PC-3 (cell line): ENCODE results near the gene PLK4. TPM values are rescaled to one million over a fixed set of nuclear protein-coding genes. Genes with fewer than 3 reads are reported as not detected.
"Not testable (repeated sequence)": the region's sequence is repeated elsewhere in the genome, so short reads cannot be mapped to it uniquely, and the experiment has no call there.

Experiments
- ATAC-seq: fragments of 200-7000 bp; cut with Tn5 transposase; 2 replicates; pipeline ENCODE4 v1.9.1; 2020; ENCODE audit warnings: mild to moderate bottlenecking, moderate library complexity
- BruUV-seq: library from RNA; stranded (reverse); fragments of 400-500 nt; replicated peaks from 2 replicates; lab custom pipeline; 2021; lab: Mats Ljungman, UMichigan
- CTCF ChIA-PET: fragments of 300-600 bp; sonication (Branson Sonifier 250); formaldehyde crosslinking; loops from one replicate; lab custom pipeline; 2022; ENCODE audit warnings: antibody characterized with exemption; lab: Charles Lee
- POLR2A ChIA-PET: fragments of 300-600 bp; sonication (Branson Sonifier 250); formaldehyde crosslinking; loops from one replicate; lab custom pipeline; 2022; ENCODE audit warnings: antibody characterized with exemption; ENCODE audit not compliant: unreplicated experiment; lab: Charles Lee
- DNase-seq: peaks from one replicate; pipeline ENCODE4 v3.0.0-alpha.2; 2015
- H2AFZ ChIP-seq: fragments of 300-600 bp; sonication (generic); 2 replicates; pipeline ENCODE4 v1.6.0; 2016; ENCODE audit warnings: antibody characterized with exemption, low read length
- H3F3A ChIP-seq: fragments of 300-600 bp; sonication (generic); one replicate; pipeline ENCODE4 v1.6.0; 2017; ENCODE audit warnings: antibody characterized with exemption, low read length, control low read depth, mild to moderate bottlenecking; ENCODE audit not compliant: unreplicated experiment
- H3K27ac ChIP-seq: fragments of 300-600 bp; sonication (generic); 2 replicates; pipeline ENCODE4 v1.5.1; 2016; ENCODE audit warnings: mild to moderate bottlenecking, low read length
- H3K27me3 ChIP-seq: fragments of 300-600 bp; sonication (generic); 2 replicates; pipeline ENCODE4 v1.6.1; 2016; ENCODE audit warnings: low read length, mixed read lengths
- H3K36me3 ChIP-seq: fragments of 300-600 bp; sonication (generic); 2 replicates; pipeline ENCODE4 v1.6.1; 2016; ENCODE audit warnings: low read depth, mixed run types, low read length, mixed read lengths
- H3K4me1 ChIP-seq: fragments of 300-600 bp; sonication (generic); 2 replicates; pipeline ENCODE4 v1.5.1; 2016; ENCODE audit warnings: low read length; ENCODE audit not compliant: insufficient read depth
- H3K4me2 ChIP-seq: fragments of 300-600 bp; sonication (generic); 2 replicates; pipeline ENCODE4 v1.6.0; 2016; ENCODE audit warnings: low read length
- H3K4me3 ChIP-seq: fragments of 300-600 bp; sonication (generic); 2 replicates; pipeline ENCODE4 v1.5.1; 2016; ENCODE audit warnings: mild to moderate bottlenecking, low read length, mixed read lengths
- H3K79me2 ChIP-seq: fragments of 300-600 bp; sonication (generic); 2 replicates; pipeline ENCODE4 v1.6.1; 2017; ENCODE audit warnings: low read length, mixed read lengths
- H3K9ac ChIP-seq: fragments of 300-600 bp; sonication (generic); 2 replicates; pipeline ENCODE4 v1.6.0; 2016; ENCODE audit warnings: mild to moderate bottlenecking, low read length
- H3K9me2 ChIP-seq: fragments of 300-600 bp; sonication (generic); replicated peaks from 2 replicates; pipeline ENCODE4 v1.6.1; 2016; ENCODE audit warnings: mixed run types, low read length, mixed read lengths
- H3K9me3 ChIP-seq: fragments of 300-600 bp; sonication (generic); 2 replicates; pipeline ENCODE4 v1.6.1; 2016; ENCODE audit warnings: low read length, mixed read lengths
- H4K20me1 ChIP-seq: fragments of 300-600 bp; sonication (generic); 2 replicates; pipeline ENCODE4 v1.6.1; 2016; ENCODE audit warnings: low read length, mixed read lengths
- EZH2 ChIP-seq: fragments of 300-600 bp; sonication (generic); IDR thresholded peaks from one replicate; pipeline ENCODE4 v1.6.1; 2017; ENCODE audit warnings: antibody characterized with exemption, mild to moderate bottlenecking, low read length; ENCODE audit not compliant: unreplicated experiment
- EZH2phosphoT487 ChIP-seq: fragments of 300-600 bp; sonication (generic); IDR thresholded peaks from 2 replicates; pipeline ENCODE4 v1.6.1; 2018; ENCODE audit warnings: mild to moderate bottlenecking, antibody characterized with exemption, low read length, borderline replicate concordance
- intact Hi-C: fragments of 100-400 bp; cut with micrococcal nuclease; formaldehyde crosslinking; loops from 2 replicates; pipeline ENCODE4 v1.9.0; 2023
- total RNA-seq: library from RNA; depleted of rRNA; stranded (reverse); fragments of >200 nt; gene quantifications from 2 replicates; pipeline ENCODE4 v1.2.3, GENCODE V29; 2014; rRNA removed
- TF ChIP-seq, protein P1 (sequence below): fragments of 300-600 bp; sonication (generic); conservative IDR thresholded peaks from 2 replicates; pipeline ENCODE4 v1.5.1; 2017; ENCODE audit warnings: antibody characterized with exemption, low read depth, mild to moderate bottlenecking, low read length

The PLK4 gene
- total RNA-seq, 1 experiment from 2014 or later: 54.5 TPM

DNA sequence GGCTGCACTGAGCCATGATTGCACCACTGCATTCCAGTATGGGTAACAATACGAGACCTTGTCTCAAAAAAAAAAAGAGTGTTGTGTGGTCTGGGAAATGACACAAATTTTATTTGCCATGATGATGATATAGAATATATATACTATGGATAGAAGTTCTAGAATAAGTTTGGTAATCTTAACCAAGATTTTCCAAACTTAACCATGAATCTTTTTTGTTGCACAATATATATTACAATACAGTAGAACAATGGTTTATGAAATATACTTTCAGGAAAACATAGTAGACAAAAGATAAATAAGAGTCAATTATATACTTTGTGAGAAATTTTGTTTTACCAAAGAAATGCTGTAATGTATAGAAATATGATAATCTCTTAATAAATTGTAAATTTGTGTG is 49.5 kb downstream of the PLK4 start:
- POLR2A ChIA-PET: no interaction called here
- H3K9ac ChIP-seq: no peak overlapping the region
- no peak overlapping the region for H3K4me3 ChIP-seq
- no peak overlapping the region for H3K4me2 ChIP-seq
- H3K9me3 ChIP-seq: no peaks in the 10 kb centered on the region
- ATAC-seq: no peak
- H3K79me2 ChIP-seq: no peaks in the 10 kb centered on the region
- H4K20me1 ChIP-seq: no peaks in the 10 kb centered on the region
- intact Hi-C loops: no loop called here
- H3K36me3 ChIP-seq: no peaks in the 10 kb centered on the region
- H3K9me2 ChIP-seq: no peaks in the 10 kb centered on the region
- TF ChIP-seq, protein P1, sequence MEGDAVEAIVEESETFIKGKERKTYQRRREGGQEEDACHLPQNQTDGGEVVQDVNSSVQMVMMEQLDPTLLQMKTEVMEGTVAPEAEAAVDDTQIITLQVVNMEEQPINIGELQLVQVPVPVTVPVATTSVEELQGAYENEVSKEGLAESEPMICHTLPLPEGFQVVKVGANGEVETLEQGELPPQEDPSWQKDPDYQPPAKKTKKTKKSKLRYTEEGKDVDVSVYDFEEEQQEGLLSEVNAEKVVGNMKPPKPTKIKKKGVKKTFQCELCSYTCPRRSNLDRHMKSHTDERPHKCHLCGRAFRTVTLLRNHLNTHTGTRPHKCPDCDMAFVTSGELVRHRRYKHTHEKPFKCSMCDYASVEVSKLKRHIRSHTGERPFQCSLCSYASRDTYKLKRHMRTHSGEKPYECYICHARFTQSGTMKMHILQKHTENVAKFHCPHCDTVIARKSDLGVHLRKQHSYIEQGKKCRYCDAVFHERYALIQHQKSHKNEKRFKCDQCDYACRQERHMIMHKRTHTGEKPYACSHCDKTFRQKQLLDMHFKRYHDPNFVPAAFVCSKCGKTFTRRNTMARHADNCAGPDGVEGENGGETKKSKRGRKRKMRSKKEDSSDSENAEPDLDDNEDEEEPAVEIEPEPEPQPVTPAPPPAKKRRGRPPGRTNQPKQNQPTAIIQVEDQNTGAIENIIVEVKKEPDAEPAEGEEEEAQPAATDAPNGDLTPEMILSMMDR: no peak
- TF ChIP-seq EZH2: no peak
- TF ChIP-seq EZH2phosphoT487: no peak
- H3K4me1 ChIP-seq: no peaks in the 10 kb centered on the region
- DNase-seq: no peak
- BruUV-seq: no TSS peak
- CTCF ChIA-PET: no interaction called here
- no peaks in the 10 kb centered on the region for H3K27me3 ChIP-seq
- H3F3A ChIP-seq: no peaks in the 10 kb centered on the region
- no peak overlapping the region for H2AFZ ChIP-seq
- no peak overlapping the region for H3K27ac ChIP-seq

DNA sequence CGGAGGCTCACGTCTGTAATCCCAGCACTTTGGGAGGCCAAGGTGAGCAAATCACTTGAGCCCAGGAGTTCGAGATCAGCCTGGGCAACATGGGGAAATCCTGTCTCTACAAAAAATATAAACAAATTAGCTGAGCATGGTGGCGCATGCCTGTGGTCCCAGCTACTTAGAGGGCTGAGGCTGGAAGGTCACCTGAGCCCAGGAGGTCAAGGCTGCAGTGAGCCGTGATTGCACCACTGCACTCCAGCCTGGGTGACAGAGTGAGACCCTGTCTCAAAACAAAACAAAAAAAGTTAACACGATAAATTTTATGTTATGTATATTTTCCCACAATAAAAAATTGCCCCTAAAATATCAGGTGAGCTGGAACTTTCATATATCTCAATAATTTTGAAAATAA is 51.1 kb downstream of the PLK4 start:
- H3K9ac ChIP-seq, H3K4me3 ChIP-seq, DNase-seq, H3K4me1 ChIP-seq, POLR2A ChIA-PET, BruUV-seq, H3K9me3 ChIP-seq, H4K20me1 ChIP-seq, H3K36me3 ChIP-seq, H3K27ac ChIP-seq, intact Hi-C loops, H2AFZ ChIP-seq, H3K9me2 ChIP-seq, ATAC-seq, H3K27me3 ChIP-seq, H3K4me2 ChIP-seq, H3F3A ChIP-seq, H3K79me2 ChIP-seq: not testable (repeated sequence)
- CTCF ChIA-PET: interaction anchor here (0.6 kb wide), 1 partner anchor 34 kb away, joined by 4 read pairs; no protein-coding TSS in a partner anchor

DNA sequence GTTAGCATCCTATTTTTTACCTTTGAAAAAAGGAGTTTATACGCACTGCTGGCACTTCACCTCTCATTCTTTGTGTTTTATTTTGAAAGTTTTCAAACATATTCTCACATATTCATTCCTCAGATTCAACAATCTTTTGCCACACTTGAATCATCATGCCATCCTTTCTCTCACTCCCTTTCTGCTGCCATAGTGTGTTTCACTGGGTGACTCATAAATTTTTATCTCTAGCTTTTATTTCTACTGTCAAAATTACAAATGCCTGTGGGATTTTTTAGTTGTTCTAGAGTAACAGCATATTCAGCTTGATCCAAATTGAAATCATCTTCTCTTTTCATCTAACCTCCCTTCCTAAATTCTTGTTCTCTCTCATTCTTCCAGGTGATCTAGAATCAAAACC is 56.3 kb downstream of the PLK4 start:
- CTCF ChIA-PET: no interaction called here
- H3K79me2 ChIP-seq: no peaks in the 10 kb centered on the region
- no peak overlapping the region for H3K9ac ChIP-seq
- H3K4me3 ChIP-seq: no peak overlapping the region
- ATAC-seq (peak; percentile 22; the same call in 1 of the 2 replicates), DNase-seq (peak; percentile 21)
- no peaks in the 10 kb centered on the region for H4K20me1 ChIP-seq
- no TSS peak for BruUV-seq
- no peak overlapping the region for H3K4me2 ChIP-seq
- H3F3A ChIP-seq: no peaks in the 10 kb centered on the region
- no peak overlapping the region for H3K27ac ChIP-seq
- H3K9me2 ChIP-seq: no peaks in the 10 kb centered on the region
- no peaks in the 10 kb centered on the region for H3K27me3 ChIP-seq
- TF ChIP-seq EZH2 (no peak), EZH2phosphoT487 (no peak)
- TF ChIP-seq, protein P1: no peak
- POLR2A ChIA-PET: no interaction called here
- no peaks in the 10 kb centered on the region for H3K9me3 ChIP-seq
- H2AFZ ChIP-seq: no peak overlapping the region
- intact Hi-C loops: no loop called here
- 0 out of 2 replicates have a peak, but pooled peaks cover 6% of the 10 kb centered on the region for H3K4me1 ChIP-seq
- H3K36me3 ChIP-seq: no peaks in the 10 kb centered on the region

Other genes with a start within 250 kb of the PLK4 start
- gene INTU, start 247.9 kb upstream of the PLK4 start, total RNA-seq: 1.1 and 1.8 TPM in 2 replicates
- gene SLC25A31, start 150.5 kb upstream of the PLK4 start, total RNA-seq: not detected in 2 replicates
- 8.7 and 9.2 TPM in 2 replicates for gene HSPA4L, start 98.6 kb upstream of the PLK4 start, total RNA-seq
- gene MFSD8, start 84.3 kb downstream of the PLK4 start, total RNA-seq: 12.3 and 12.8 TPM in 2 replicates
- gene ABHD18, start 84.5 kb downstream of the PLK4 start, total RNA-seq: 3.3 and 6.2 TPM in 2 replicates
- 14.8 and 22.2 TPM in 2 replicates for gene LARP1B, start 180.4 kb downstream of the PLK4 start, total RNA-seq